Fibroblast of pulmonary artery (primary cell): ENCODE results near the gene NPFFR2.

Source experiments
- DNase-seq: peaks from one replicate; pipeline ENCODE4 v3.0.0-alpha.2; 2010; ENCODE audit warnings: low read depth
- H3K4me3 ChIP-seq: replicated peaks from 2 replicates; pipeline ENCODE4 v1.5.1; 2011; ENCODE audit warnings: low read depth, mild to moderate bottlenecking, control low read depth, low read length, moderate library complexity
- TF ChIP-seq, protein P1 (sequence below): IDR thresholded peaks from 2 replicates; pipeline ENCODE4 v1.5.1; 2011; ENCODE audit warnings: mild to moderate bottlenecking, control low read depth, low read length, inconsistent platforms; ENCODE audit errors: missing control alignments

The NPFFR2 gene

DNA sequence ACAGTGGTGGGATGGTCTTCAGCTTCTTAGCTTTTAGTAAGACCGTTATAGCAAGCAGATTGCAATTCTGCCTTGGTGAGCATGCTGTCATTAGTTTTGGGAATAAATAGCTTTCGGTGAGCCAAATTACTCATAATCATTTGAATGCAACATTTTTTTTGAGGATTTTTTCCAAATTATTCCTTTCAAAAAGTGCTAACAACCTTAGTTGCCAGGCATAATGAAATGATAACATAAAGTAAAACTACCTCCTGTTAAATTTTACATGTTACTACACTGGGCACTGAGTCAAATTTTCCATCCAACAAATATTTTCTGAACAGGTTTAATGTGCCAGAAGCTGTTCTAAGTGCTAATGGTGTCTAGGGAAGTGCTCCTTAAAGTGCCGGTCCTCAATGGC lies 15.8 kb upstream of the NPFFR2 start:
- TF ChIP-seq, protein P1, sequence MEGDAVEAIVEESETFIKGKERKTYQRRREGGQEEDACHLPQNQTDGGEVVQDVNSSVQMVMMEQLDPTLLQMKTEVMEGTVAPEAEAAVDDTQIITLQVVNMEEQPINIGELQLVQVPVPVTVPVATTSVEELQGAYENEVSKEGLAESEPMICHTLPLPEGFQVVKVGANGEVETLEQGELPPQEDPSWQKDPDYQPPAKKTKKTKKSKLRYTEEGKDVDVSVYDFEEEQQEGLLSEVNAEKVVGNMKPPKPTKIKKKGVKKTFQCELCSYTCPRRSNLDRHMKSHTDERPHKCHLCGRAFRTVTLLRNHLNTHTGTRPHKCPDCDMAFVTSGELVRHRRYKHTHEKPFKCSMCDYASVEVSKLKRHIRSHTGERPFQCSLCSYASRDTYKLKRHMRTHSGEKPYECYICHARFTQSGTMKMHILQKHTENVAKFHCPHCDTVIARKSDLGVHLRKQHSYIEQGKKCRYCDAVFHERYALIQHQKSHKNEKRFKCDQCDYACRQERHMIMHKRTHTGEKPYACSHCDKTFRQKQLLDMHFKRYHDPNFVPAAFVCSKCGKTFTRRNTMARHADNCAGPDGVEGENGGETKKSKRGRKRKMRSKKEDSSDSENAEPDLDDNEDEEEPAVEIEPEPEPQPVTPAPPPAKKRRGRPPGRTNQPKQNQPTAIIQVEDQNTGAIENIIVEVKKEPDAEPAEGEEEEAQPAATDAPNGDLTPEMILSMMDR = no peak
- DNase-seq = no peak
- H3K4me3 ChIP-seq = no peak overlapping the region

DNA sequence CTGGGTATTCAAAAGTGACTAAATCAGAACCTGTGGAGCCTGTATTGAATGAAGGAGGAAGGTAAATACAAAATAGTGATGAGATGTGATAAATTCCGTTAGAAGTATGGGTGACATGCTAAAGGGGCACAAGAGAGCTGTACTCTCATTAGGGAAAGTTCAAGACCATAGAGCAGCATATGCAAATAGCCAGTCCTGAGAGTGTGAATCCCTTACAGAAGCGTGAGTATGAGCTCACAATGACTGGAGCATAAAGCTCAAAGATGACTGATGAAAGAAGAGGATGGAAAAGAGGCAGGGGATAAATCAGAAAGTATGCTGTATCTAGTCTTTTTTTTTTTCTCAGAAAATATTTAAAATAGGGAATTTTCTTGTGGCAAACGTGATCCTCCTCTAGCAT lies 12.1 kb upstream of the NPFFR2 start:
- DNase-seq = no peak
- TF ChIP-seq, protein P1 = no peak
- no peak overlapping the region for H3K4me3 ChIP-seq

DNA sequence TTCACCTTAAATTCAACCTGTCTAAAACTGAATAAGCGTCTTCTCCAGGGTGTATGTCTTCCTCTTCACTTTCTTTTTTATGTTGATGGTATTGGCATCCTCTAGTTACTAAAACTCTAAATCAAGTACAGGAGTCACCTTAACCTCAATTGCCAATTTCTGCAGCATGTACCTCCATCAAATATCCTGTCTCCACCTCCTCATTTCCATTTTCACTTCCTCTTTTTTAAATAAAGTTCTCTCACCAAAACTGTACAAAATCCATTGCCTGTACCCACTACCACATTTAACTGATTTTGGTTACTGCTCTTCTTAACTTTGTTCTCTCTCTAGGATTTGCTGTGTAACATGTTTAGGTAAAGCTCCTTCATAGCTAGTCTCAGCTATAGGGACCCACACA lies 9.2 kb upstream of the NPFFR2 start:
- TF ChIP-seq, protein P1 = no peak
- DNase-seq = no peak
- H3K4me3 ChIP-seq = no peak overlapping the region

DNA sequence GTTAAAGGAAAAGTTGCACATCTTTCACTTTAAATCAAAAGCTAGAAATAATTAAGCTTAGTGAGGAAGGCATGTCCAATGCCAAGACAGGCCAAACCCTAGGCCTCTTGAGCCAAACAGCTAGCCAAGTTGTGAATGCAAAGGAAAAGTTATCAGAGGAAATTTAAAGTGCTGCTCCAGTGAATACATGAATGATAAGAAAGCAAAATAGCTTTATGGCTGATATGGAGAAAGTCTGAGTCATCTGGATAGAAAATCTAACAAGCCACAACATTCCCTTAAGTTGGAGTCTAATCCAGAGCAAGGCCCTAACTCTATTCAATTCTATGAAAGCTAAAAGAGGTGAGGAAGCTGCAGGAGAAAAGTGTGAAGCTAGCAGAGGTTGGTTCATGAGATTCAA lies 23.8 kb downstream of the NPFFR2 start:
- no peak overlapping the region for H3K4me3 ChIP-seq
- DNase-seq = no peak
- TF ChIP-seq, protein P1 = no peak

- TF ChIP-seq, protein P1 = no peak
- DNase-seq = no peak
- no peak overlapping the region for H3K4me3 ChIP-seq
Observed at GRCh38 chr4:72063726-72064125, 31.9 kb downstream of the NPFFR2 start.

DNA sequence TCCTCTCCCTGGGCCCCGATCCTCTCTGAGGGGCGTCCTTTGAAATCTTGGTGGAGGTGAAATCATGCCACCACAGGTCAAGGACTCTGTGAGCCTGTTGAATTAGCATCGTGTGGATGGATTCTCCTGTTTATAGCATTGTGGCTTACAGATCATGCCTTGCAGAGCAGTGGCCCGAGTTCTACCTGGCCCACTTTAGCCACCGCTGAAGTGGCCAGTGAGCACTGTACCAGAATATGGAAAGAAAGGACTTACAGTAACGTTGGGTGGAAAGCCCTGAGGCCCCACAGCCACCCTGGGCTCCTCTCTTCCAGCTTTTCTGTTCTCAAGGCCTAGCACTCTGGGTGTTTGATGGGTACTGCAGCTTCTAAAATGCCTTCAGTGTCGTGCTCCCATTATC lies 35.3 kb downstream of the NPFFR2 start:
- TF ChIP-seq, protein P1 = no peak
- no peak overlapping the region for H3K4me3 ChIP-seq
- DNase-seq = no peak

GRCh38 chr4:72073816-72074215 lies 42.0 kb downstream of the NPFFR2 start:
- no peak for DNase-seq
- H3K4me3 ChIP-seq = no peak overlapping the region
- TF ChIP-seq, protein P1 = no peak
